Measurements from ENCODE around the gene CCL14.

CCL14 gene

GRCh38 chr17:35988164-35988563, 1.6 kb upstream of the CCL14 start:
- no peak for DNase-seq (ENCODE audit: low read depth)

GRCh38 chr17:35984140-35984539, 2.4 kb downstream of the CCL14 start:
- DNase-seq (ENCODE audit: low read depth) = no peak

- DNase-seq (ENCODE audit: low read depth) = no peak
Measured at GRCh38 chr17:35982409-35983191, 3.9 kb downstream of the CCL14 start.

GRCh38 chr17:35981908-35982330, 4.6 kb downstream of the CCL14 start:
- DNase-seq (ENCODE audit: low read depth) = no peak

GRCh38 chr17:35981246-35981645, 5.3 kb downstream of the CCL14 start, which contains the start of gene CCL16:
Gene CCL16 (minus strand): TSS chr17:35981497. CDS start chr17:35981420, 77 bp downstream.
- no peak for DNase-seq (ENCODE audit: low read depth)

GRCh38 chr17:35978346-35978745, 8.2 kb downstream of the CCL14 start:
- DNase-seq (ENCODE audit: low read depth) = no peak

- no peak for DNase-seq (ENCODE audit: low read depth)
Measured at GRCh38 chr17:35977509-35977908, 9.0 kb downstream of the CCL14 start.

- DNase-seq (ENCODE audit: low read depth) = no peak
Measured at GRCh38 chr17:35973333-35974260, 12.9 kb downstream of the CCL14 start.

GRCh38 chr17:35972945-35973332, 13.6 kb downstream of the CCL14 start:
- no peak for DNase-seq (ENCODE audit: low read depth)

GRCh38 chr17:35972535-35972934, 14.0 kb downstream of the CCL14 start:
- no peak for DNase-seq (ENCODE audit: low read depth)

GRCh38 chr17:35972066-35972465, 14.5 kb downstream of the CCL14 start:
- no peak for DNase-seq (ENCODE audit: low read depth)

GRCh38 chr17:35969558-35970380, 16.8 kb downstream of the CCL14 start:
- peak; percentile 58 for DNase-seq (ENCODE audit: low read depth)

GRCh38 chr17:35968520-35969054, 17.9 kb downstream of the CCL14 start:
- no peak for DNase-seq (ENCODE audit: low read depth)

GRCh38 chr17:35965272-35965671, 21.3 kb downstream of the CCL14 start:
- DNase-seq (ENCODE audit: low read depth) = no peak

- DNase-seq (ENCODE audit: low read depth) = no peak
Measured at GRCh38 chr17:35963663-35964062, 22.9 kb downstream of the CCL14 start.

- DNase-seq (ENCODE audit: low read depth) = no peak
Measured at GRCh38 chr17:35953720-35954119, 32.8 kb downstream of the CCL14 start.

- DNase-seq (ENCODE audit: low read depth) = no peak
Measured at GRCh38 chr17:35949401-35949800, 37.1 kb downstream of the CCL14 start.

- no peak for DNase-seq (ENCODE audit: low read depth)
Measured at GRCh38 chr17:35948092-35948491, 38.4 kb downstream of the CCL14 start.

- peak; percentile 9 for DNase-seq (ENCODE audit: low read depth)
Measured at GRCh38 chr17:35947156-35947585, 39.4 kb downstream of the CCL14 start.

GRCh38 chr17:35944151-35944550, 42.4 kb downstream of the CCL14 start:
- DNase-seq (ENCODE audit: low read depth) = no peak

GRCh38 chr17:35943537-35943936, 43.0 kb downstream of the CCL14 start, which contains the start of gene LYZL6:
Gene LYZL6 (minus strand): TSS chr17:35943713. CDS start chr17:35939356, 4,357 bp downstream.
- no peak for DNase-seq (ENCODE audit: low read depth)
